Esophagus muscularis mucosa (tissue), 3 donors: ENCODE measurements around the gene KAZN.

Experiments
- CTCF ChIP-seq, 3 experiments: fragments of 200-600 bp in 2 of 3; fragments of 450-650 bp in 1 of 3; sonication (generic) in 2 of 3; IDR thresholded peaks; one replicate each; pipeline ENCODE4 v1.5.1; 2017 to 2019; ENCODE audit warnings: antibody characterized with exemption in 3 of 3, mild to moderate bottlenecking in 2 of 3, moderate library complexity in 1 of 3
- POLR2A ChIP-seq: fragments of 450-650 bp; IDR thresholded peaks from one replicate; pipeline ENCODE4 v1.6.1; 2017; ENCODE audit warnings: antibody characterized with exemption, moderate library complexity, mild to moderate bottlenecking, low read depth

GRCh38 chr1:14804626-14805025 lies 206.1 kb downstream of the KAZN start:
- TF ChIP-seq POLR2A (no peak), CTCF (IDR thresholded peaks at IDR 0.05) (no peak)
